HG03342 (cell line): ENCODE measurements around the gene ERFL.
"Not testable (repeated sequence)": the region's sequence is repeated elsewhere in the genome, so short reads cannot be mapped to it uniquely, and the experiment has no call there.

Experiments used
- ATAC-seq: cut with Tn5 transposase; IDR thresholded peaks from one replicate; pipeline ENCODE4 v1.9.1; 2021; ENCODE audit warnings: mild to moderate bottlenecking, moderate library complexity; ENCODE audit not compliant: unreplicated experiment

The ERFL gene

DNA sequence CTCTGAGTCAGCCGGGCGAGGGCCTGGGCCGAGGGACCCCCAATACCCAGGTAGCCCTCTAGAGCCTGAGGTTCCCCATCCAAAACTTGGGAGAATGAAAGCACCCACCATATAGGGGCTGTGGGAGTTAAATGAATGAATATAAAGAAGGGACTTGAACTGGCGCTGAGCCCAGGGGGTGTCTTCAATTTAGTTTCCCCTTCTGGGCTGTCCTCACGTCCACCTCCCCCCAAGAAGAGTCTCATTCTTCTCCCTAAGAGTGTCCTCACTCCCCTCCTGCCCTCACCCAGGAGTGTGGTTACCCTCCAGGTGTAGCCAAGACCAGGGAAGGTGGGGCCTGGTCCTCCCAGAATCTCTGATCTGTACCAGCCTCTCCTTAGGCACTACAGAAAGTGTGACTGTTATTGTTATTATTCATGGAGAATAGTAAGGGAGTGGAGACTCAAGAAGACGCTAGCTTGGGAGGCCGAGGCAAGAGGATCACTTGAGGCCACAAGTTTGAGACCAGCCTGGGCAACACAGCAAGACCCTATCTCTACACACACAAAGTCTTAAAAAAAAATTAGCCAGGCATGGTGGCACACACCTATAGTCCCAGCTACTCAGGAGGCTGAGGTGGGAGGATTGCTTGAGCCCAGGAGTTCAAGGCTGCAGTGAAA, 48.5 kb downstream of the ERFL start:
- ATAC-seq = no peak

GRCh38 chr19:41879080-41879479, 49.2 kb downstream of the ERFL start:
- ATAC-seq = no peak

- ATAC-seq = no peak
These were observed 50.0 kb downstream of the ERFL start for GRCh38 chr19:41877916-41878905.

- peak; percentile 58 for ATAC-seq
These were observed 51.1 kb downstream of the ERFL start, which contains the start of gene CD79A for GRCh38 chr19:41876847-41877832. Gene CD79A, plus strand, starts transcription at chr19:41877279. Its CDS starts 26 bp downstream, at chr19:41877305.

- ATAC-seq = not testable (repeated sequence)
These were observed 52.3 kb downstream of the ERFL start for GRCh38 chr19:41875973-41876372.

DNA sequence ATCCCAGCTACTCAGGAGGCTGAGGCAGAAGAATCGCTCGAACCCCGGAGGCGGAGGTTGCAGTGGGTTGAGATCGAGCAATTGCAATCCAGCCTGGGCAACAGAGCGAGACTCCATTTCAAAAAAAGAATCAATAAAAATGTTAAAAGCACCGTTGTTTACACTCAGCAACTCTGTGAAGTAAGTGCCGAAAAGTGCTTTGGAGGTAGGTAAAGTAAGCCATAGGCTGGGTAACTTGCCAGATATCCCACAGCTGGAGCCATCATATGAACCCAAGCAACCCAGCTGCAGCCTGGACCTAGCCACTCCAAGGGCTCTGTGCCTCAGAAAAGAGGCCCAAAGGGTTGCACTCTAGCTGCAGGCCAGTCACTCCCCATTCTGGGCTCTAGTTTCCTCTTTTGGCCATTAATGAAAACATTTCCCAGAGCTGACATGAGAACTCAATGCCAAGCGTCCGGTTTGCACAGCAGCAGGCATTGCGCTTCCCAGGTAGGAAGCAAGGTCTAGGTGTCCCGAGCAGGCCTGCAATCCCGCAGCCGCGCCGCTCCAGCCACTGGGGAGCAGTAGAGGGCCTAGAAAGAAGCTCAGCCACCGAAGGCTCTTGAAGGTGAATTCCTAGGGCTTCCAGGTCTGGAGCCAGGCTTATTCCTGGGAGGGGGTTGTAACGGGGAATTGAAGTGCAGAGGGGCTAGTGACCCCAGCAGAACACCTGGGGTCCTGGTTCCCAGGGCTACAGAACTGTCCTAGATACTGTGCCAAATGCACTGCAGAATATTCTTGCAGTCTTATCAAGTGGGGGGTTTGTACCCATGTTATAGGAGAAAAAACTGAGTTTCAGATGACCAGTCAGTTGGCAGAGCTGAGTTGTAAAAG, 55.2 kb downstream of the ERFL start:
- ATAC-seq = no peak

- no peak for ATAC-seq
These were observed 55.9 kb downstream of the ERFL start for GRCh38 chr19:41872384-41872774.

GRCh38 chr19:41871573-41872383, 56.5 kb downstream of the ERFL start:
- ATAC-seq = no peak

- ATAC-seq = no peak
These were observed 57.8 kb downstream of the ERFL start for GRCh38 chr19:41870401-41870873.

GRCh38 chr19:41869374-41869955, 58.8 kb downstream of the ERFL start:
- no peak for ATAC-seq

DNA sequence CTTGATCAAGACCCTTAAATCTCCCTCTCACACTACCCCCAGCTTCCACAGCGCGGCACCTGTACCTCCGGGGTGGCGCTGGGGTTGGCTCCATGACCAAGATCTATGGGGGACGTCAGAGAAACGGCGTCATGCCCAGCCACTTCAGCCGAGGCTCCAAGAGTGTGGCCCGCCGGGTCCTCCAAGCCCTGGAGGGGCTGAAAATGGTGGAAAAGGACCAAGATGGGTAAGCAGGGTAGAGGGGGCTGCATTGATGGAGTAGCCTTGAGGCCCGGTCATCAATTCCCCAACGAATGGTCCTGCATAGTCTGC, 59.3 kb downstream of the ERFL start:
- no peak for ATAC-seq

- no peak for ATAC-seq
These were observed 59.9 kb downstream of the ERFL start for GRCh38 chr19:41868120-41868988.

GRCh38 chr19:41866284-41866683, 62.0 kb downstream of the ERFL start:
- no peak for ATAC-seq

GRCh38 chr19:41864374-41864773, 63.9 kb downstream of the ERFL start:
- ATAC-seq = no peak

DNA sequence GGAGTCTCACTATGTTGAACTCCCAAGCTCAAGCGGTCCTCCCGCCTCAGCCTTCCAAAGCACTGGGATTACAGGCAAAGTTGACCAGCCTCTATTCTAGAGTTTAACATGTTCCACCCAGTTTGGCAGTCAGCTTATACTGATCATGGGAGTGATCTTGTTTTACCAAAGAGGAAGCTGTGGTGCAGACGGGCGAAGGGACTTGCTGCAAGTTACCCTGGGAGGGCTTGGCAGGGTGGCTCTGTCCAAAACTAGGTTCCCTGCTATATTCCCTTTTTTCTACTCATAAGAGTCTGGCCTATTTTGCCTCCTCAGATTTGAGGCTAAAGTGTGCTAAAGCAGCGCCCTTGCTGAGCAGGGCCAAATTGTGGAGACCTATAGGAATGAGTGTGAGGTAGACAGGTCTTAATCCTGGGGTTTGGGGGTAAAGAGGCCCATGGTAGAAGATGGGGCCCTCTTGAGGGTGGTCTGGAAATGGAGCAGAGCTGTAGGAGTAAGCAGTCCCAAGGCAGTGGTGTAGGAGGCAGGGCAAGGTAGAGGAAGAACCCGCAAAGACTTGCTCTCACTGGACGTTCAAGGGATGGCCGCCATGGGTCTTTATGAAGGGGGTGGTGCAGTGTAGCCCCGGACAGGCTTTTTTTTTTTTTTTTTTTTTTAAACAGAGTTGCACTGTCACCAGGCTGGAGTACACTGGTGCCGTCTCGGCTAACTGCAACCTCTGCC, 64.9 kb downstream of the ERFL start:
- ATAC-seq = no peak

DNA sequence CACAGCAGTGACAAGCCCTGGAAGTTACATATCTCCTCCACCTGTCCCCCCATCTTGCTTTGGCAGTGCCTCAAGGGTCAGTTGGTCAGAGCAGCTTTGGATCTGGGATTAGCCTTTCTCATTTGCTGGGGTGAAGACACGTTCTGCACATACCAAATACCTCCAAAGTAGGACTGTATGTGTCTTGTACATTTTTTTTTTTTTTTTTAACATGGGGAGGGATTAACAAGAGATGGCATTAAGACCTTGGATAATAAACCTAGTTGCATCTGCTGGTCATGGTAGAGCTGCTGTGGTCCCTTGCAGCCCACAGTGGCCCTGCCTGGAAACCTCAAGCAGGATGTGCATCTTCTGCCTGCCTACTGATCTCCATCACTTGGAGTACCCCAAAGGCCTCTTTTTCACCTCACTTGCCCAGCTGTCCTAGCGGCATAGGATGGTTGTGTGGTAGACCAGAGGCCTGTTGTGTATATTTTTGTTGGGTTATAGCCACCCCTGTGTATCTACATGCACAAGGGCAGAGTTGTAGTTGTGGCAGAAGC, 65.7 kb downstream of the ERFL start:
- ATAC-seq = no peak

DNA sequence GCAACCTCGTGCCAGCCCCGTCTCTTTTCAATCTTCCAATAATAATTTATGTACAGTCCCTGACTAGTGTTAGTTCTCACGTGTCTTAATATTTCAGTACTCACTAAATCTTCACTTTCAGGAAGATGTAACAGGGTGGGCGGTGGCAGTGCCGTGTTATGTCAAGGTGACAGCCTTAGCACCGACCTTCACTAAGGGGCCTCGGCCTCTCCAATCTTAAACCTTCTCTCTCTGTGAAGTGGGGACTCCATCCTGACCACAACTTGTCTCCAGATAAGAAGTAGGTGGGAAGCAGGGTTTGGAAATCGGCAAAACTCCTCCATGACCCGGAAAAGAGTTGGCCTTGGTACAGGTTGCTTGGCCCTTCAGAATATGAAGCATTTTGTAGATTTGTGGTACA, 66.4 kb downstream of the ERFL start:
- ATAC-seq = no peak
